GM18867 (cell line): ENCODE results near the gene EPHA2.

ENCODE experiments used
- ATAC-seq: cut with Tn5 transposase; IDR thresholded peaks from one replicate; pipeline ENCODE4 v1.9.1; 2021; ENCODE audit warnings: mild to moderate bottlenecking, moderate library complexity; ENCODE audit not compliant: unreplicated experiment

Gene EPHA2

DNA sequence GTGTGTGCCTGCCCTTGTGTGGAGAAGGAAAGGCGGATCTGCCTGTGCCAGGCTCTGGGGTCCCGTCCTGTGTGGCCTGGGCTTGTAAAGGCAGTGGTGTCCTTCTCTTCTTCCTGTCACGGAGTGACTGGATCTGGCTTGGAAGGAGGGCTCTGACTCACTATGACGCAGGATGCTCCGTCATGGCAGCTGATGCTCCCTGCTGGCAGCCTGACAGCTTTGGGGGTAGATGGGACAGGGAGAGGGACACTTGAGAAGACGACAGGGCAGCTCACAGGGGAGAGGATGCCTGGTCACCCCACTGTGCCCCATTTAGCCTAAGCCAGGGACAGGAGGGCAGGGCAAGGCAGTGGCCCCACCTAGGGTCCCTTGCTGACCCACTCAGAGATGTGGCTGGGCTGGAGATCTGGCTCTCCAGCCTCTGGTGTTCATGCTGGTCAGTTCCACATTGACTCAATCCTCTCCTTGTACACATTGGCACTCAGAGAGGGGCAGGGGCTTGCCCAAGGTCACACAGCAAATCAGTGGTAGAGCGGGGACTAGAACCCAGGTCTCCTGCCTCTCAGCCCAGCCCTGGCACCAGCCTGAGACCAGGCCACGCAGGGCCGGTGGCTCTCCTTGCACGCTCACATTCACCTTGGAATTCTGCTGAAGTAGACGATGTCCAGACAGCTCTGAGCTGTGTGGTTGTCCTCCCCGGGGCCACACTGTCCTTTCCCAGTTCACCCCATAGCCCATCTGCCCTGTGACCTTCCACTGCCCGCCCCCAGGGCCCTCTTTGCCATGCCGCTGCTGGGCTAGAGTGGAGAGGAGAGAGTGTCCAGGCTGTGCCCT is 79.6 kb downstream of the EPHA2 start:
- ATAC-seq: no peak

DNA sequence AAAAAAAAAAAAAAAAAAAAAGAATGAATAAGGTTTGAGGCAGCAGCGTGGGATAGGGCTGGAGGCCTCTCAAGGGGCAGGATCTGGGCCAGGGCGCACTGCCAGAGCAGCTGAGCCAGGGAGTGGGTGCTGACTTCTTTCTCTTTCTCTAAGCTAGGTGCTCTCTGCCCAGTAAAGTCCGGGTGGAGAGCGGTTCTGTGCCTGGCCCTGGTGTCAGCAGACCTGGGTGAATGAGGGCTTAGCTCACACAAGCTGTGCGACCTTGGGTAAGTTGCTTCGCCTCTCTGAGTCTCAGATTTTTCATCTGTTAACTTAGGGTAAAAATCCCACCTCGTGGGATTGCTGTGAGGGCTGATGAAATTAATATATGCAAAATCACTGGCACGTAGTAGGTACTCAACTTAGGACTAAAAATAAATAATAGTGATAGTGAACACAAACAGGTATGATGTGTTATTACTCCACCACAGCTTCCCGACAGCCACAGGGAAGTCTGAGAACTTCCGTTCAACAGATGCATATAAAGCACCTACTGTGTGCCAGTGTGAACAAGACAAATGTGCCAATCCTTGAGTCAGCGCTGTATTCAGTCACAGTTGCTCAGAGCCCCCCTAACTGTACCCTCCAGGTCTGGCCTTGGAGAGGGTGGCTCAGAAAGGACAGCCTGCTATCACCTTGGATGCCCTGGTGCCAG is 80.4 kb downstream of the EPHA2 start:
- ATAC-seq: no peak
